ENCODE measurements around the gene PPL.
A peak's percentile ranks its signal among the peaks of the same experiment; 100 is the strongest.

The PPL gene

GRCh38 chr16:4884972-4885874 is 51.7 kb downstream of the PPL start:
- DNase-seq: no peak

- no peak for DNase-seq
Observed at GRCh38 chr16:4884209-4884608, 52.7 kb downstream of the PPL start.

- DNase-seq: no peak
Observed at GRCh38 chr16:4883501-4883900, 53.4 kb downstream of the PPL start.

- DNase-seq: peak; percentile 65
Observed at GRCh38 chr16:4882633-4883285, 54.2 kb downstream of the PPL start.

- peak; percentile 18 for DNase-seq
Observed at GRCh38 chr16:4882000-4882632, 54.8 kb downstream of the PPL start.

- DNase-seq: no peak
Observed at GRCh38 chr16:4880006-4880580, 56.9 kb downstream of the PPL start.

GRCh38 chr16:4879049-4879448 is 57.9 kb downstream of the PPL start:
- no peak for DNase-seq

- no peak for DNase-seq
Observed at GRCh38 chr16:4877380-4877685, 59.6 kb downstream of the PPL start.

GRCh38 chr16:4876646-4877379 is 60.1 kb downstream of the PPL start:
- no peak for DNase-seq

- DNase-seq: no peak
Observed at GRCh38 chr16:4874666-4875065, 62.3 kb downstream of the PPL start.

GRCh38 chr16:4873091-4873490 is 63.9 kb downstream of the PPL start:
- no peak for DNase-seq

- DNase-seq: no peak
Observed at GRCh38 chr16:4871071-4871470, 65.9 kb downstream of the PPL start.

- DNase-seq: no peak
Observed at GRCh38 chr16:4870138-4870671, 66.7 kb downstream of the PPL start.

- no peak for DNase-seq
Observed at GRCh38 chr16:4869147-4869805, 67.7 kb downstream of the PPL start.

- DNase-seq: no peak
Observed at GRCh38 chr16:4868535-4868934, 68.4 kb downstream of the PPL start.

- DNase-seq: no peak
Observed at GRCh38 chr16:4868026-4868425, 68.9 kb downstream of the PPL start.

GRCh38 chr16:4866586-4866985 is 70.4 kb downstream of the PPL start:
- DNase-seq: no peak

- DNase-seq: no peak
Observed at GRCh38 chr16:4865231-4865860, 71.6 kb downstream of the PPL start.

- no peak for DNase-seq
Observed at GRCh38 chr16:4864728-4865127, 72.2 kb downstream of the PPL start.

GRCh38 chr16:4862639-4863038 is 74.3 kb downstream of the PPL start:
- no peak for DNase-seq

- no peak for DNase-seq
Observed at GRCh38 chr16:4860727-4861342, 76.1 kb downstream of the PPL start.
